DMS 273 (cell line): ENCODE measurements around the gene USP19.
A peak's percentile ranks its signal among the peaks of the same experiment; 100 is the strongest.

ENCODE experiments used
- DNase-seq: peaks from one replicate; lab custom pipeline; 2025; ENCODE audit not compliant: unreplicated experiment; lab: John Stamatoyannopoulos, UW

The USP19 gene

DNA sequence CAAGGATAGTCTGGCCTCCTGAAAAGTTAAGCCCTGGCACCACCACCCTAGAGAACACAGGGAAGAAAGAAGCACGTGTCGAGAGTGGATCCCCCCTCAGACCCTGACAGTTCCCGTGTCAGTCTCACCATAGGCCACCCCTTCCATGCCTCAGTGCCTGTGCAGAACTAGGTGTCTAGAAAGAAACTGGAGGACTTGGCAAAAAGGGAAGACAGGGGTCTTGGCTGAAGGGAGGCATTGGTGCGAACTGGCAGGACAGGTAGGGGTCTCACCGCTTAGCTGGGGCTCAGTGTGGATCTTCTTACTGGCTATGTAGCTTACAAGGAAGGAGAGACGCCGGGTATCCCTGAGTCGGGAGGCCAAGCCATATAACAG lies 16.6 kb downstream of the USP19 start:
- DNase-seq = no peak

DNA sequence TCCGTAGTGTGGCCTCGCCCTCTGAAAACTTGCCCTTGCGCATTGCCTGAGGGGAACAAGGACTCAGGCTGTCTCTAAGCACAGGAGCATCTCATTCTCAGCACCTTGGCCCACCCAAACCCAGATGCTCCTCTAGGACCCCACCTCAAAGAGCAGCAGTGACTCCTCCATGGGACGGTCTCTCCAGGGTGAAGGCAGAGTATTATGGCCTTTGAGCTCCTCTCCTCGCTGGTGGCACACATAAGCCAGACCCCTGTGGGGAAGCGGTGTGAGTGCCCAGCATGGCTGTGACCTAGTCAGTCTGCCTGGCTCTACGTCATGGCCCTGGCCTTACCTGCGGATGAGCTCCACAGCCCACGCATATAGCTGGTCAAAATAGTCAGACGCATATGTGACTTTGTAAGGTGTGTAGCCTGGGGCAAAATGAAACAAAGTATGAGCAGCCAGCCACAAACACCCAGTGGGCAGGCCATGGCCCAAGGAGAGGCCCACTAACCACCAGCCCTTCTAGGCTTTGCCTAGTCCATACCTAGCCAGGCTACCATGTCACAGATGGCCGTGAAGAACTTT lies 20.5 kb downstream of the USP19 start:
- no peak for DNase-seq

DNA sequence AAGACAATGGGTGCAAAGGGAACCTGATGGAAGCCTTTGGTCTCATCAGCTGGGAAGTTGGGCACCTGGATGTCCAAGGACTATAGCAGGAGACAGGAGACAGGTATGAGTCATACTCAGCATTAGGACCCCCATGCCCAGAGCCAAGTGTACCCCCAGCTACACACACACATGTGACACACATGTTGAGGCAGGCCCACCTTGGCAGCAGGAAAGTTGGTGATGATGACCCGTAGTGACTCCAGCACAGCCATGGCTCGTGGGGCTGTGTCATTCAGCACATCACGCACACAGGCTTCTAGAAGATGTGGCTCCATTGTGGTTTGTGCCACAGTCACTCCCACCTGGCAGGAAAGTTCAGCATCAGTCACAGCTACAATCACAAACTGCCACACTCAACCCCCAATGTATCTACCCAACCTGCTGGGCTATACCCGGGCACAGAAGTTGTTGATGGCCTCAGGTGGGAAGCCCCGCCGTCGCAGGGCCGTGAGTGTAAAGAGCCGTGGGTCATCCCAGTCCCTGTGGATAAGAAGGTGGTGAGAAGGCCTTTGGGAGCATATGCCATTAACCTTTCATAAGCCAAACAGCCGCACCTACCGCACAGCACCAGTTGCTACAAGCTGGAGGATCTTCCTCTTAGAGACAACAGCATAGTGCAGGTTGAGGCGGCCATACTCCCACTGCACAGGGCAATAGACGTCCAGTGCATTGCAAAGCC lies 21.6 kb downstream of the USP19 start:
- DNase-seq = no peak

DNA sequence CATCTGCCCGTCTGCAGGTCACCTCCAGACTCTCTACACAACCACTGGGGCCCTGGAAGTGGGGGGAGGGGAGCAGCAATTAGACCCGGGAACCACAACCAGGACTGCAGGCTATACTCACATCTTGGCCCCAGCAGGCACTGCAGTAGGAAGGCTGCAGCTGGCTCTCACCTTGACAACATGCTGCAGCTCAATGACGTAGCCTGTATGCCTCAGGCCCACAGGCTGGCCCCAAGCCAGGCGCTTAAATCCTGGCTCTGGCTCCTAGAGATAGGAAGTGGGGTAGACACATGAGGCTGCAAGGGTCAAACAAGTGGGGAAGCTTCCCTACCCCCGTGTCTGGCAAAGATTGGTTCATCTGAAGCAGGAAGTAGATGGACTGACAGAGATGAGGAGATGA lies 22.2 kb downstream of the USP19 start:
- peak; percentile 49 for DNase-seq

DNA sequence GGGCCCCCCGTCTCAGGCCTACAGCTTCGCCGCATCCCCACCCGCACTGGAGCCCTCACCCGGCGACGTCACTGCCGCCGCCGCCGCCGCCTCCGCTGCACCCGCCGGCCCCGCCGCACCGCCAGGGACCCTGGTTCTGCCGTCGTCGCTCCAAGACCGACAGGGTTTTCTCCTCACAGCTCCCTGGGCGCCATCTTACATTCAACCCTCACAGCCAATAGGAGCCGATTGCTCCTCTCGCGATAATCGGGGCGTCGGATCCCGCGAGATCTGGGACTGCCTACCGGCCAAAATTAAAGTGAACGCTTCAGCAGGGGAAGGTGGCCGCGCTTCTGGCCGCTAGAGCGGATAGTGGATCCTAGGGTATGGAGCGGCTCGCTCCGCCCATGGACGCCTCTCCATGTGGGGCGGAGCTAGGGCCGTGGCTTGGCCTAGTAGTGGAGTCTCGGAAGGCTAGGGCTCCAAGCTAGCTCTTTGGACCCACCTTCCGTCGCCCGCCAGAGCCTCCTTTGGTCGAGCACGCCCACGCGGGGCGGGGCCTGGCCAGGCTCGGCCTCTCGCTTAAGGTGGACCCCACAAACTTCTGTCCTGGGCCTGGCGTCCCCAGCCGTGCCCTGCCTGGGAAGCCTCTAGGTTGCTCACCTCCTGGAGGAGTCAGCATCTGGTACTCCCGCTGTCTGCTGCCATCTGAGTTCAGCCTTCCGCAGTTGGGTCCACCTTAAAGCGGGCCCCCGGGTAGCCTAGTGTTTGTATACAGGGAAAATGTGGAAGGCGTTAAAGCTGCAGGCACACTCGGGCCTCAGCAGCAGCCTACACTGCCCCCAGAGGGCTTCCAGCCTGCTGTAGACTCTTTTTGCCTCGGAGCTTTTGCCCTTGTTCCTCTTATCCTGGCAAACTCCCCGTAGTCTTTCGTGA lies 26.5 kb downstream of the USP19 start, which contains the start of gene QRICH1:
TSS of gene QRICH1 (minus strand) at position 219 of the 915 bp plus-strand sequence. CDS start 17,054 bp downstream, outside the sequence.
- peak; percentile 98 for DNase-seq

DNA sequence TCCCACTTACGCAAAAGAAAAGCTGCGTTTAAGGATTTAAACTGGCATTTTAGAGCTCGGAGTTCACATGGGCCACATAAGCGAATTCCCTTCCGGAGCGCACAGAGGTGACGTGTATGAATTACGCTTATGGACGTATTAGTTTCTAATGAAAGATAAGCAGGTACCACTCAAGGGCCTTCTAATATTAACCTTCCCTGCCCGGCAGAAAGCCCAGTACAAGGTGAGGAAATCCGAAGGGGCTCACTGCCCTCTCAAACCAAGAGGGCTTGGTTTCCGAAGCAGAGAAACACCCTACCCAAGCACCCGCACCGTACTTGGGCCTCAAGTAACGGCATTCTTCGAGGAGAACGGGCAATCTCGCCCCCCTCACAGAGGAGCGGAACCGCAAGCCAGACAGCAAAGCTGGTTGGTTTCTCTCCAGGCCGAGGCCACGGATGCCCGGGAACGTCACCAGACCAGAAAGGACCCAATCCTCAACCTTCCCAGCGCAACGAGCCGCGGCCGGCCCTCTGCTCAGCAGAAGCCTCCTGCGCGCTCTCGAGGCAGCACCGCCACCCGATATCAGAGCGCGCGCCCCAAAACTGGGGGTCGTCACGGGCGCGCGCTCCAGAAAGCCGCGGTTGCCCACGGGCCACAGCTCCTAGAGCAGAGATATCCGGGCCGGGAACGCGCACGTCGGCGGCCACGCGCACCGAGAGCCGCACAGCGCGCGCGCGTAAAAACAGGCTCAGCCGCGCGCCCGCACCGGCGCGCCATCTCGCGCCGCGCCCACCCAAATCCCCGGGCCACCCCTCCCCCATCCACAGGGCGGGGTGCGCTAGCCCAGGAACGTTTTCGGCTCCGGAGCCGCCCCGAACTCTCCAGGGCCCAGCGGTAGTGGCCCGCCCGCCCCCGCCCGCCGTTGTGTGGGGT lies 27.4 kb downstream of the USP19 start:
- DNase-seq = peak; percentile 89

DNA sequence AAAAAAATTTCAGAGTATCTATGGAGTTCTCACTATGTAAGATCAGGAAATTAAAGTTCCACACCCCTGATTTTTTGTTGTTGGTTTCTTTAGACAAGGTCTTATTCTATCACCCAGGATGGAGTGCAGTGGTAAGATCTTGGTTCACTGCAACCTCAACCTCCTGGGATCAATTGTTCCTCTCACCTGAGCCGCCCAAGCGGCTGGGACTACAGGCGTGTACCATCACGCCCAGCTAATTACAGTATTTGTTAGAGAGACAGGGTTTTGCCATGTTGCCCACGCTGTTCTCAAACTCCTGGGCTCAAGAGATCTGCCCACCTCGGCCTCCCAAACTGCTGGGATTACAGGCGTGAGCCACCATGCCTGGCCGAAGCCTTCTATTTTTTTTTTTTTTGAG lies 39.2 kb downstream of the USP19 start:
- DNase-seq = no peak

DNA sequence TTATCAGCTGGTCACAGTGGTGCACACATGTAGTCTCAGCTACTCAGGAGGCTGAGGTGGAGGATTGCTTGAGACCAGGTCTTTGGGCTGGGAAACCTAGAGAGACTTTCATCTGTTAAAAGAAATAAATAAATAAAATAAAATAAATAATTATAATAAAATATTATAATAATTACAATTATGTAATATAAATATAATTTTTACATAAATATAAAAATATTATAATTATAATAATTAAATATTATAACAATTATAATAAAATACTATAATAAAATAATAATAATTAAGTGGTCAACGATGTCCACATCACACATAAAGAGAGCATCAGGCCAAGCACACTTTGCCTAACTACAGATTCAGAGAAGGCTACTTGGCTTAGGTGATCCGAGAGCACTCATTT lies 41.4 kb downstream of the USP19 start:
- DNase-seq = no peak

DNA sequence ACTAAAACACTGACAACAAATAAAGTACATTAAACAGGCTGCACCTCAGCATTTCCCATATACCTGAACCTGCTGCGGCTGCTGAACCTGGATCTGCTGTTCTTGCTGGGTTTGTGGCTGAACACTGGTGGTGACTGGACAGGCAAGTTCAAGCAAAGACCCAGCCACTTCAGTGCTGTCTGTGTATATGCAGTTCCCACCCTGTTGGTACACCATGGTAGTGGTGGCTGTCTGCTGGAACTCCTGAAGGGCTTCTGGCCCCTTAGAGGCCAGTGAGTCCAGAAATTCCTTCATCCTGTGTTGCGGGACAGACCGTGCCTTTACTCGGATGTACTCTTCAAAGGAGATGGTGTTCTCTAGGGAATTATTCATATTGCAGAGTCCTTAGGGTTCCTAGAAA lies 44.0 kb downstream of the USP19 start:
- DNase-seq = no peak

DNA sequence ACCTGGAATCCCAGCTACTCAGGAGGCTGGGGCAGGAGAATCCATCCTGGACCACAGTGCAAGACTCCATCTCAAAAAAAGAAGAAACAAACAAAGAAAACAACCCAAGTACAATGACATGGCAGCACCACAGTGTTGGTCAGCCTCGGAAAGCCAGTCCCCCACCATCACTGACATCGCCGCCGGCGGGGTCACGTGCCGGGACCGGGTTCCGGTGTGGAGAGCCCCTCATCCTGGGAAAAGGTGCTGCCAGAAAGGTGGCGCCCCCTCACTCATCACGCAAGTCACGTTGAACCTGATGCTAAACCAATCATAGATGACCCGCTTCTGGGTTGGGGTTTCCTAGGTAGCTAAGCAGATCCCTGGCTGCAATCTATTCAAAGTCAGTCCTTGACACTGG lies 44.5 kb downstream of the USP19 start:
- no peak for DNase-seq
